Stimulated activated CD8-positive, alpha-beta memory T cell treated with anti-CD3 and anti-CD28 coated beads, Interleukin-4, amount 100 ng/mL, for 24 hours (primary cell): Measurements from ENCODE around the gene MARCHF9.

Experiments
- DNase-seq: peaks from one replicate; pipeline ENCODE4 v3.0.0-alpha.2; 2020; ENCODE audit warnings: low read depth

MARCHF9 gene

DNA sequence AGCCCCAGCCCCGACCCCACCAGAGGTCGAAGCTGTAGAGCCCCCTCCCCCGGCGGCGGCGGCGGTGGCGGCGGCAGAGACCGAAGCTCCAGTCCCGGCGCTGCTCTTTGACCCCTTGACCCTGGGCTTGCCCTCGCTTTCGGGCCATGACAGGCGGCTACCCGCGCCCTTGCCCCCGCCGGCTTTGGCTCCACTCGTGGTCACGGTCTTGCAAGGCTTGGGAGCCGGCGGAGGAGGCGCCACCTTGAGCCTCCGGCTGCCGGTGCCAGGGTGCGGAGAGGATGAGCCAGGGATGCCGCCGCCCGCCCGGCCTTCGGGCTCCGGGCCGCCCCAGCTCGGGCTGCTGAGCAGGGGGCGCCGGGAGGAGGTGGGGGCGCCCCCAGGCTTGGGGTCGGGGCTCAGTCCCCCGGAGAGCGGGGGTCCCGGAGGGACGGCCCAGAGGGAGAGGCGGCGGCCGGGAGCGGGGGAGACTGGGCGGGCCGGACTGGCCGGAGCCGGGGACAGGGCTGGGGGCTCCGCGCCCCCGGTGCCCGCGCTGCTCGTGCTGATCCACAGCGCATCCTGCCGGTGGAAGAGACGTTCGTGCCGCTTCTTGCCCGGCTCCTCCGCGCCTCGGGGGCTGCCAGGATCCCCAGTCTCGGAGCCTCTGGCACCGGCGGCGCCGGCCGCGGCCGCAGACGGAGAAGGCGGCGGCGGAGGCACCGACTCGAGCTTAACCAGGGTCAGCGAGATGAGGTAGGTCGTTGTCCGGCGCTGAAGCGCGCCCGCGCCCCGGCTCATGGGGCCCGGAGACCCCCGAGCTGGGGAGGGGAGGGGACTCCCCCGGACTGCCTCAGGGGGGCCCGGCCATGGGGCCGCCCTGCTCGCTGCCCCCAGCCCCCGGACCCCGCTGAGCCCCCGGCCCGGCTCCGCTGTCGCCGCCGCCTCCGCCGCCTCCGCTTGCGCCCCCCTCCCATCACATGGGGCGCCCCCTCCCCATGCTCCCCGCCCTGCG, 17.1 kb upstream of the MARCHF9 start:
- no peak for DNase-seq

DNA sequence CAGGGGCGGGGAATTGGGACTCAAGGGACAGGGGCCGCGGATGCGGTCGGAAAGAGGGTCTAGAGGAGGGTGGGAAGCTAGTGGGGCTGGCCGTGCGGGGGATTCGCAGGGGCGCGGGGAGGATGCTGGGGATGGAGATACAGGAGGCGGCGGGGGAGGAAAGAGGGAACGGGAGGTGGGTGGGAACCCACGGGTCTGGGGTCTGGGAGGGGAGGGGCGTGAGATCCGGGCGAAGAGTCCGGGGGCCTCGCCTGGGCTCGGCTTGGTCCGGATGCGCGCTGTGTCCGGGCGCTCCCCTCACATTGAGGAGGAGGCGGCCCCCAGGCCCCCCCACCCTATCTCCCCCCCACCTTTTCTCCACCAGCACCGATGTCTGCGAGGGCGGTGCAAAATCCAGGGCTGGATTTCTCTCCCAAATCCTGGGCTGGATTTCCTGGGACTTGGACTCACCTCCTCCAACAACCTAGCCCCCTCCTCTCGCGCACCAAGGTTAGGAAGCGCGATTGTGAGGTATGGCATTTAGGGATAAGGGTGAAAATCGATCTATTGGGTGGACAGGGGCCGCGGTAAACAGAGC, 16.2 kb upstream of the MARCHF9 start, which contains the start of gene AGAP2:
AGAP2 (minus strand) TSS at position 82 of the 577 bp plus-strand sequence. CDS start 496 bp downstream, outside the sequence.
- DNase-seq, result no peak

DNA sequence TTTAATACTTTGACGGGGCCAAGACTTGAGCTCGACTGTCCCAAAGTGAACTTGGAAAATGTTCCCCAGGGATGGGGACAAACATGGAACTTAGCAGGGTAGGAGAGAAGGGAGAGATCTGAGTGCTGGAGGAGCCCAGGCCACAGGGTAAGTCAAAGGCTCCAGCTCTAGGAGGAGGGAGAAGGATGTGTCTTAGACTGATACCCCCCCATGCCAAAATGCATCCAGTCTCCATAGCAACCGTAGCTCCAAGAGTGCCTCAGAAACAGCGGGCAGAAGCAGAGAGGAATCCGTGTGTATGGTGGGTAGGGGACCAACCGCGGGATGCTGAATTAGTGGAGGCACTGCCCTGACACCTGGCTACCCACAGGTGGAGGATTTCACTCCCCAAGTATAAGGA, 15.5 kb upstream of the MARCHF9 start:
- DNase-seq, result no peak

DNA sequence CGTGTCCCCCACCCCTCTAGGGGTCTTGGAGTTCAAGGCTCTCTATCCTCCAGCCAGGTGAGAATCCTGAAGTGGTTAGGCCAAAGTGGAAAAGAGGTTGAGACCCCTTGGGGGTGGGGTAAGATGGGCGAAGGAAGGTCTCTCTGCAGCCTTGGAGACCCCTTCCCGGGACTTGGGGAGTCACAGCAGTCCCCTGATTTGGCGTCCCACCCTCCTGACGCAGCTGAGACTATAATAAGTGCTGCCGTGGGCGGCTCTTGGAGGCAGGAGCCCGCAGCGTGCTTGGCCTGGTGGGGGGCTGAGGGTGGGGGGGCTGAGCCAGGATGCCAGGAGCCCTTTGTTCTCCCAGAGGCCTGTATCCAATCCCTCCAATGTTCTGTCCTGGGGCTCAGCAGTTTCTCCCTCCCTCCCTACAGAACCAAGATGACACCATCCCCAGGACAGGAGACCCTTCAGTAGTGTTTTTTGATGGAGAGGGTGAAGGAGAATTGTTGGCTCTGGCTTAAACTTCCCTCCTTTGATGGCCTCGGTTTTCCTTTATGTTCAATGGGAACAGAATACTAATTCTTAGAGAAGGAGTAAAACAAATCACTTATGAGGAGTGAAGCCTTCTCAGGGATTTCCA, 14.9 kb upstream of the MARCHF9 start:
- DNase-seq, result no peak

DNA sequence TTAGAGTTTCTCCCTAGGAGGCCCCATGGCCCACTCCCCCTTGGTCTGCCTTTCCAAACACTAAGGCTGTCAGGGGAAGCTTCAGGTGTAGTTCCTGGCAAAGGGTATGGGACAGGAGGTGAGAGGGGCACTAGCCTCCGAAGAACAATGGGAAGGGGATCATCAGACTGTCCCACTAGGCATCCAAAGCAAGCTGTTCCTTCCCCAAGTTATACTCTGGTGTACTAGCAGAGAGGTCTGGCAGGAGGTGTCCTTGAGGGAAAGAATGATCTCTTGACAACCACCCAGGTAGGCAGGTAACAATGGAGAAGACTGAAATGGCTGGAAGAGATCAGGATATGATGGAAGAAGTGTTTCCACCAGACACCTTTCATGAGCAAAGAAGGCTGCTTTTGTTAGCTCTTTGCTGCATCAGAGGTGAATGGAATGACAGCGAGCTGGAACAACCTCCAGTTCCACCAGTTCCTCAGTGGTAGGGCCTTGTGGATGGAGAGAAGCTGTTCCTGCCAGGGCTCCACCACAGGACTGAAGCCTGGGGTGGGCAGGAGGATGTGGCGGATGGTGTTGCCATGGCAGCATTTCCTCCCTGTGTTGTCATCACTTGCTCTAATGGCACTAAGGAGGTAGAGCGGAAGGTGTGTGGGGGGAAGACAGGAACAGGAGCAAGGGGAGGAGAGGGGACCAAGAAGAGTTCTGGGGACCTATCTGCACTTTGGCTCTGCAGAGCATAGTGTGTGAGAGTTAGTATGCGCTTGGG, 14.1 kb upstream of the MARCHF9 start:
- DNase-seq, result peak; percentile 64

DNA sequence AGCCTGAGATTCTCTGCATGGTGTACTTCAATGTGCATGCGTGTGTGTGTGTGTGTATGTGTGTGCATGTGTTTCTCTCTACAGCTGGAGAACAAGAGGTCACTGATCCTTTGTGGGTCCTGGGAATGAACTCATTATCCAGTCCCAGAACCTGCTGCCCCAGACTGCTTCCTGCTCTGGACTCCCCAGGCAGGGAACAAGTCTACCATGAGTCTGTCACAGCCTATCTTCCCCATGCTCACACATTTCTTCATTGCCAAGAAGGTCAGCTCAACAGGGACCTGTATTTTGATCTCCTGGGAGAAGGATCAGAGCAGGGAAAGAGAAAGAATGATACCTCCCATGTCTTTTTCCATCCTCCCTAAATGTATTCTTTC, 13.5 kb upstream of the MARCHF9 start:
- DNase-seq, result no peak

DNA sequence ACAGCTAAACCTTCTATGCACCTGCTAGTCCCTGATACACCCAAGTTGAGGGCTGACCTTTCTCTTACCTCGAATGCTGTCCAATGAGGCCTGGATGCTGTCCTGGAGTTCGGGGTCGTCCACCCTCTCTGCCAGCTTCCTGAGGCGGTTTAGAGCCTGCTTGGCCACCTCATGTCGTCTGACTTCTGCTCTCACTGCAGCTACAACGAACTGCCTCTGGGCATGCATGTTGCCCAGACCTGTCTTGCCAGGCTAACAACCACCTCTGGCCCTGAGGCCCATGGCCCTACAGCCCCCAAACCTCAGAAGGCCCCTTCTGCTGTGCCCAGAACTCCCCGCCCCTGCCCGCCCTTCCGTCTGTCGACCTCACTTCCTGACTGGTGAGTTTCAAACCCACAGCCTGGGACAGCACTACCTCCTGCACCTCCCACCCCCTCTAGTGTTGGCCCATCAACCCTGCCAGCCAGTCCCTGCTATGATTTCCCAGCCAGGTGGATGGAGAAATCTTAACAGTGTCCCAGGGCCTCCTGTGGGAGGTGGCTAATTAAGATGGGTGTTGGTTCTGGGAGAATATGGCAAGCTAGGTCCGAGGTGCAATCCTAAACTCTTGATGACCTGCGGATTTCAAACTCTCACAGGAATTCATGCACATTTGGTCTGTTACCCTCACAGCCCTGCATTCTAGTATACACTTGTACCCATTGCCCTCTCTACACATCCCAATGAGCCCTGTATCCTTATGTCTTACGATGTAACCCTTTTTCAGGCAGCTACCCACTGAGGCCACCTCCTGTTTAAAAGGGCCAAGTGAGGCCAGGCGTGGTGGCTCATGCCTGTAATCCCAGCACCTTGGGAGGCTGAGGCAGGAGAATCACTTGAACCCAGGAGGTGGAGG, 12.8 kb upstream of the MARCHF9 start:
- peak; percentile 68 for DNase-seq

DNA sequence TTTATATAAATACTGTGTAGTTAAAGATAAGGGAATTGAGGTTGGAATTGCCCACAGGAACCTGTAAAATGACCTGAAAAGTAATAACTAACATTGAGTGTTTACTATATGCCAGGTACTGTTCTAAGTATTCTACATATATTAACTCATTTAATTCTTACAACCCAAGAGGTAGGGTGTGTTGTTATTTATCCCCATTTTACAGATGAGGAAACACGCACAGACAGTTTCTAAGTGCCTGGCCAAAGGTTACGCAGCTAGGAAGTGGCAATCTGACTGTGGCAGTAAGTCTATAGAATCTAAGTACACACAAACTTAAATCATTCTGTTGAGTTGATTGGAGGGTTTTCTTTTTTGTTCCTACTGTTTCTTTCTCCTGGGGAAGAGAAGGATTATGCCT, 11.1 kb upstream of the MARCHF9 start:
- no peak for DNase-seq

DNA sequence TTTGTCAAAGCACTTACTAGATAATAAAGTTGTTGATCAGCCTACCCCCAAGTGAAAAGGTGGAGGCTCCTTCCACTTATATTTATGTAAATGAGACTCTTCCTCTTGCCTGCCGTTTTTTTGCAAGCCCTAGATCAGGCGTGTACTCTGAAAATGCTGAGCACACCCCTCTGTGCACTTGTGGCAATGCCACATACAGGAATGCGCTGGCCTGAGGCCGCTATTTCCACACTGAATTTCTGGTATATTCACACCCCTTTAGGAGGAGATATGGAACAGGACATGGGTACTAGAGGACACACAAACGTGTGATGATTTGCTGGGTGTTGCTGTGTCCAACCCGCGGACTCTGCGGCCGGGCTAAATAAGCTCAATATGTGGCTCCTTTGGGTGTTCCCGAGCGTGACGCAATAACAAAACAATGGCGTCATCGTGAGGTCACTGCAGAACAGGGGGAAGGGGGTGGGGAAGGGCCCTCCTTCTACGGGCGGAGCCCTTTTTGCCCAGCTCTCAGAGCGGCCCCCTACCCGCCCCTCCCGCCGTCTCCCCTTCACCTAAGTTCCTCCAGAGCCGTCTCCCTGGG, 10.6 kb upstream of the MARCHF9 start:
- DNase-seq, result peak; percentile 58

DNA sequence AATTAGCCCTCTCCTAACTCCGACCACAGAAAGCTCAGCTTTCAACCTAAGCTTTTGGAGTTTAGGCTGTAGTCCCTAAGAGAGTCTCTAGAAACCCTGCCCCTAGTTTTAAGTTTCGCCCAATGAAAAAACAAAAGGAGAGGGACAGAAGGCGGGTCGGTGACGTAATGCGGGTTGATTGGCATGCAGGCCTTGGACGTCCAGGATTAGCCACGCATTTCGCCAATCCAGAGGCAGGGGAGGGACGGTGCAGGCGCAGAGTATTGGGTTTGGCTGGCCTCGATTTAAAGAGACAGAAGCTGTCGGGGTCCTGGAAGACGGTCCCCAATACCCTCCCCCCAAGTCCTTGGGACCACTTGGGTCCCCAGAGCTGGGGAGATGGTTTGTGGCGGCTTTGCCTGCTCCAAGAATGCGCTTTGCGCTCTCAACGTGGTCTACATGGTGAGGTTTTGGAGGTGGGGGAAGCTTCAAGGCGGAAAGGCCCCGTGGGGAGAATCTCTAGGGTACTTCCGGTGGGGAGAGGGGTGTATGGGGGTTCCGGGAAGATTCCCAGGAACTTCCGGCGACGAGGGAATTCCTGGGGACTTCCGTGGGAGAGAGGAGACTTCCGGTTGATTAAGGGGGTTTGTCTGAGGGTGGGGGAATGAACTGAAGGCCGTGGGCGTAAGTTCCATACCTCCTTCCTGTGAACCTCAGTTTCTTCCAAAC, 10.0 kb upstream of the MARCHF9 start, which contains the start of gene TSPAN31:
TSPAN31 (plus strand) TSS at position 263 of the 708 bp plus-strand sequence; CDS start at position 379, 116 bp downstream.
- DNase-seq, result peak; percentile 92

DNA sequence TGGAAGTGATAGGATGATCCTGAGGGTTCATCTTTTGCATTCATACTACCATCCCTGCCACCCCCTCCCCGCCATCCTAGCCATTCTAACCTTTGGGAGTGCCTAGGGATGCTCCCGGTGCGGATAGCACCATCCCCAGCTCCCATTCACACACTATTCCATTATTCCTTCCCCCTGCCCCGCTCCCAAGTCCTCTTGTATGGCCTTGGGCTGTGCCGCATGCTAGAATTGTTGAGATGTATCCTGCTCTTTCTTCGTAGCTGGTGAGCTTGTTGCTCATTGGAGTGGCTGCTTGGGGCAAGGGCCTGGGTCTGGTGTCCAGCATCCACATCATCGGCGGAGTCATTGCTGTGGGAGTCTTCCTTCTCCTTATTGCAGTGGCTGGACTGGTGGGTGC, 9.4 kb upstream of the MARCHF9 start:
- DNase-seq, result no peak

DNA sequence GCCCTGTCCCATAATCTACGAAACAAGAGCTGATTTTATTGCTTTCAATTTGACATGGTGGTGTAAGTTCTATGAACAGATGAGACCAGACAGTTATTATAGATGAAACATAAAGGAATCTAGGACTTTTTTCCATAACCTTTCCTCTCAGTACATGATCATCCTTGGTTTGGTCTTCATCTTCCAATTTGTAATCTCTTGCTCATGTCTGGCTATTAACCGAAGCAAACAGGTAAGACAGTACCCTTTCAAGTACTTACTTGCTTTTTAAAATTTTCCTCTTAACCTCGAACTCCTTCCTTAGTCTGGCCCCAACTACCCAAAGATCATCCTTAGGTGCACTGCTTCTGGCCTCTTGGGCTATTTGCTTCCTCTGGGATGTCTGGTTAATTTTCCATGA, 8.9 kb upstream of the MARCHF9 start:
- no peak for DNase-seq

DNA sequence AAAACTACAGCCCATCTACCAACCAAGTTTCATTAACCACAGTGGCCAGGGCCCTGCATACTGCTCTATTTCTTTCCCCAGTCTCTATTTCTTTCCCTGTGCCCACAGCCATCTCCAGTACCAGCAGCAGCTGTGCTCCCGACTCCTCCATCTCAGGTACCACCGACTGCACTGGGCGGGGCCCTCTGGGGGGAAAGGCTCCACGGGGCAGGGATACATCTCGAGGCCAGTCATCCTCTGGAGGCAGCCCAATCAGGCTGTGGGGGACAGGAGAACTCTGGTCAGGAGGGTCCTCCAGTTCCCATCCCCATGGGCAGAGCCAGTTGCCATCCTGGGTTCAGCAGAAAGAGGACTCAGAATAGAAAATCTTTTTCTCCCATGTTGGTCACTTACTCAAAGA, 5.8 kb upstream of the MARCHF9 start:
- no peak for DNase-seq

DNA sequence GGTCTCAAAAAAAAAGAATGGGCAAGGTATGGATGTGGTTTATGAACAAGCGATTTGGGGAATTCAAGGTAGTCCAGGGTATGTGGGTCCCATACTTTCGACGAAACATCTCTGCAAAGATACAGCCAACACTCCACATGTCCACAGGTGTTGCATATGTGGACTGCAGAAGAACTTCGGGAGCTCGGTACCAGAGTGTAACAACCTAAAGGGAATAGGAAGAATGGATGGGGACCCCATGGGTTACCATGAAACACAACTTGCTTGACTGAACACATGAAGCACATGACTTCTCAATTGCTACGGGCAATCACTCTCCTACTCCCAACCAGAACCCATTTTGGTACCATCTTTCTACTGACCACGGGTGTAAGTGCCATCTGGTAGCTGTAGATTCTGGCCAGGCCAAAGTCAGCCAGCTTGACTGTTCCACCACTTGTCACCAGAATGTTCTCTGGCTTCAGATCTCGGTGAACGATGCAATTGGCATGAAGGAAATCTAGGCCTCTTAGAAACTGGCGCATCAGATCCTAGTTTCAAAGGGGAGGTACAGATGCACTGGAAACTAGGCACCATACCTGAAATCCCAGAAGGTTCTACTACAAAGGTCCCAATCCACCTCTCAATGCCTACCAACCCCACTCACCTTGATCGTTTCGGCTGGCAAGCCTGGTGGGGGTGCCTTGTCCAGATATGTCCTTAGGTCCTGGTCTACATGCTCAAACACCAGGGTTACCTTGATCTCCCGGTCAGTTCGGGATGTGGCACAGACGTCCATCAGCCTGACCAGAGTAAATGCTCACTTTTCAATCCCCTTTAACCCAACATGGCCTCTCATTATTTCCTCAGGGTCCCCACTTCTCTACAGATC, 4.1 kb upstream of the MARCHF9 start:
- no peak for DNase-seq

DNA sequence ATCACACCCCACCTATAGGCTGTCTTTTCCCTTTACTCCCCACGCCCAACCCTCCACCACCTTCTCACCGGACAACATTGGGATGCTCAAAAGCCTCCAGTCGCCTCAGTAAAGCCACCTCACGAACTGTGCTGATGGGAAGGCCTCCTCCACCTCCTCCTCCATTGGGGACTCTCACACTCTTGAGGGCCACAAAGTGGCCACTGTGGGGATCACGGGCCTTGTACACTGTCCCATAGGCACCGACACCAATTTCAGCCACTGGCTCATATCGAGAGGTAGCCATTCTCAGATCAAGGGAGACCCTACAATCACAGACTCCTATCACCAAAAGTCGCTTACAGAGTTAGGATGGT, 3.5 kb upstream of the MARCHF9 start:
- no peak for DNase-seq

DNA sequence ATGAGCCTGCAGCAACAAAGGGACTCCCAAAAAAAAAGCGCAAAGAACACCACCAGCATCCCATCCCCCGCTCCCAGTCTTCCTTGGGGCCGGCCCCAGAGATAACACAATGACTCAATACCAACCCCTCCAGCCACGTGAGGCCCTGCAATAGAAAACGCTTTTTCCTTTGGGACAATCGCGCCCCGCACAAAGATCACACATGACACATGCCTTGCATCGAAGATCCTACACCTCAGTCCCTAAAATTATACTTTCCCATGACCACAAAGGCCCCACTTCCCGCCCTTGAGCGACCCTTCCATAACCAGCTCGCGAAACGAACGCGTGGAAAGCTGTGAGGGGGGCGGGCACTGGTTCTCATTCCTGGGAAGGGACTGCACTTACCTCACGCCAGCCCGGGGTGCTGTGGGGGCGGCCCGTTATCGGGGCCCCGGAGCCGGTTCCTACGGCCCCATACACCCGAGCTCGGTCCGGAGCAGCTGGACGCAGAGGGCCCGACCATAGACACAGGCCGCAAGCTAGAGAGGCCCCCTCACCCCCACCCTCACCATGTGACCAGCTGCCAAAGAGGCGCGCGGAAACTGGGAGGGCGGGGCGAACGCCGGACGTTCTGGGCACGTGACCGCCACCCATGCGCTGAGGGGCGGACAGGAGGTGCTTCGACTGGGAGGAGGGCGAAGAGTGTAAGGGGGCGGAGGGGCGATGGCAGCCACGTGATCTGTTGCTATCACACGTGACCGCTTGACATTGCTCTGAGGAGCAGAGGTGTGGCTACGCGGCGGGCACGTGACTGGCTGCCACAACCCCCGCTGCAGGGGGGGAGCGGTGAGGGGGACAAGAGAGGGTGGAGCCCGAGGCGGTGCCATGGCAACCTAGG, 2.9 kb upstream of the MARCHF9 start, which contains the start of gene CDK4:
CDK4 (minus strand) TSS at position 523 of the 880 bp plus-strand sequence. CDS start 593 bp downstream, outside the sequence.
- DNase-seq, result peak; percentile 98

DNA sequence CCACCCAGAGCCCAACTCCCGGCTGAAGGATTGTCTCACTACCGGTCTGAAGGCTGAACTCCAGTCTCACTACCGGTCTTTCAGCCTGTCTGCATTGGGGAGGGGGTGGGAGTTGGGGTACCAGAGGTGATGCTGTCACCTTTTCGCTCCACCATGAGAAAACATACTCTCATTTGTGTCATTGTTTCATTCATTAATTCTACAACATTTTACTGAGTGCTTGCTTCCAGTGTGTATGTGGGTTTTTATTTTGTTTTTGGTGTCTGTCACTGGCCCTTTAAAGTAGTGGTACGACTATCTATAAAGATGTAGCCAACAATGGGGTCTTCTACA, 2.3 kb upstream of the MARCHF9 start:
- DNase-seq, result no peak

DNA sequence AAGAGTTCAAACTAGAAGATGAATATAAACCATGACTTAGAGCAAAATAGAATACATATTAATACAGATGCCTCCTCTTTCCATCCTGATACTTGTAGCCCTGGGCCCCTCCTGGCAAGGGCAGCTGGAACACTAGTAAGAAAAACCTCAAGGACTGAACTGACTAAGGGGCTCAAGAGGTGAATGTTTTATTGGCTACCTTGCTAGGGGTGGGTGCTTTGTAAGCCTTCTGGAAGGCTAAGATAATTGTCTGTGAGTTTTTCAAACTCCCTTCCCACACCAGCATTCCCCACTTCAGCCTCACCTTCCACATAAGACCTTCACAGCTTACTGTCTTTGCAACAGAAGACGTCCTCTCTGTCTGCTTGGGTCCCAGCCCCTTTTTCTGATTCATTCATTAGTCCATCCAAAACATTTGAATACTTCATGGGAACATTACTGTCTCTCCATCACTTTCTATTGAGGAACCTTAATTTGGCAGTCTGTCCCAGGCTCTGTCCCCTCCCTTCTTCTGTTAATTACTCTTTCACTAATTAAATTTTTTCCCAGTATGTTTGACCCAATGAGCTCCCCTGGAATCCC, 1.1 kb upstream of the MARCHF9 start:
- DNase-seq, result no peak
